ENCODE results near the gene SNRPD3.
"Not testable (repeated sequence)": the region's sequence is repeated elsewhere in the genome, so short reads cannot be mapped to it uniquely, and the experiment has no call there.

Gene SNRPD3

DNA sequence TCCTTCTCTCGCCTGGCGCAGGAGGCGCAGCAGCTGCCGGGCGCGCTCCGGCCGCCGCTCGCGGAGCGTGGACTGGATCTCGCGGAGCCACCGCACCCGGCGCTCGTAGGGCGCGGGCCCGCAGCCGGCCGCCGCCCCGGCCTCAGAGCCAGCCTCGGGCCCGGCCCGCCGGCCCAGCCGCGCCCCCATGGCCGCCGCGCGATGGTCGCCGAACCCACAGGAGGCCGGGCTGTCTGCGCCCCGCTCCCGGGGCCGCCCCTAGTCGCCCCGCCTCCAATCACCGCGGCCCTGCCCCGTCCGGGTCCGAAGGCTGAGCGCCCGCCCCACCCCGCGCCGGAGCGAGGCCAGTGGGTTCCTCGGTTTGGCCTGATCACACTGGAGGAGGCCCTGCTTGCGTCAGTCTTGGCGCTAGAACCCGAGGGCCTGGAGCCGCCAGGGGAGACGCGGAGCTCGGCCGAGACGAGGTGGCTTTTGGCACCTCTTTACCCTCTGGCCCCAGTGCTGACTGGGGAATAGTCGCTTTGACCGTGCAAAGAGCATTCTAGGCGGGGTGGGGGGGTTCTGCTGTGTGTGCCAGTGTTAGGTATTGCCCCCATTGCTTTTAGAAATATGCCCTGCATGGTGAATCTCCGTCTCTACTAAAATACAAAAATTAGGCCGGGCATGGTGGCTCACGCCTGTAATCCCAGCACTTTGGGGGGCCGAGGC, 37.2 kb downstream of the SNRPD3 start, which contains the start of gene LRRC75B:
TSS of gene LRRC75B (minus strand) at position 223 of the 708 bp plus-strand sequence. CDS start at position 189, 34 bp downstream.
- DNase-seq = peak; percentile 87

DNA sequence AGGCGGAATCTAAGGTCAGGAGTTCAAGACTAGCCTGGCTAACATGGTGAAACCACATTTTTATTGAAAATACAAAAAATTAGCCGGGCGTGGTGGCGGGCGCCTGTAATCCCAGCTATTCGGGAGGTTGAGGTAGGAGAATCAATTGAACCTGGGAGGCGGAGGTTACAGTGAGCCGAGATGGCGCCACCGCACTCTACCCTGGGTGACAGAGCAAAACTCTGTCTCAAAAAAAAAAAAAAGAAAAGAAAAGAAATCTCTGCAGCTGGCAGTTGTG, 37.7 kb downstream of the SNRPD3 start:
- not testable (repeated sequence) for DNase-seq

DNA sequence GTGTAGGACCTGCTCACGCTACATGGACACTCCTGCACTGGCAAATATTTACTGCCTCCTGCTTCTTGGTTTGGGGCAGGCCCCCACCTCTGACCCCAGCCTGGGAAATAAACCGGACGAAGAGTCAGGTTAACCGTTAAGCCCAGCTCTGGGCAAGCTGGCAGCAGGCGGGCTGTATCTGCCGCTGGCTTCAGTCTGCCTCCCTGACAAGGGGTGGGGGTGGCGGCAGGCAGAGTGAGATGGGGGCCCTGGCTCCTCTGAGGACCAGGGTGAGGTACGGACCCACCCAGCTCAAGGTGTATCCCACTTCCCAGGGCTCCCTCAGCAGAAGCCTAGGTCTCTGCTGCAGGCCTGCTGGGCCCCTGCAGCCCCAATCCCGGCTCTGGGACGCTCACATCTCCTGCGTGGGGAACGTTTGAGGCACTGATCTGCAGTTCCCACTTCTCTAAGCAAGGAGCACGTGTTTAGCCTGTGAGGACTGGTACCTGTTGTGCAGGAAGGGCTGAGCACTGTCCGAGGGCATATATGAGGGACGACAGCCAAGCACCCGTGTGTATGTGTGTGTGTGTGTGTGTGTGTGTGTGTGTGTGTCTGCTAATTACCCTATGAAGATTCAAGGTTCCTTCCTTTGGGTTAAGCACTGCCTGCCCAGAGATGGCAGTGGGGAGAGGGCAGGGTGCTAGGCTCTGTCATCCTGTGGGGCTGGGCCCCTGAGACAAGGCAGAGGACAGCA, 38.2 kb downstream of the SNRPD3 start:
- DNase-seq = no peak

DNA sequence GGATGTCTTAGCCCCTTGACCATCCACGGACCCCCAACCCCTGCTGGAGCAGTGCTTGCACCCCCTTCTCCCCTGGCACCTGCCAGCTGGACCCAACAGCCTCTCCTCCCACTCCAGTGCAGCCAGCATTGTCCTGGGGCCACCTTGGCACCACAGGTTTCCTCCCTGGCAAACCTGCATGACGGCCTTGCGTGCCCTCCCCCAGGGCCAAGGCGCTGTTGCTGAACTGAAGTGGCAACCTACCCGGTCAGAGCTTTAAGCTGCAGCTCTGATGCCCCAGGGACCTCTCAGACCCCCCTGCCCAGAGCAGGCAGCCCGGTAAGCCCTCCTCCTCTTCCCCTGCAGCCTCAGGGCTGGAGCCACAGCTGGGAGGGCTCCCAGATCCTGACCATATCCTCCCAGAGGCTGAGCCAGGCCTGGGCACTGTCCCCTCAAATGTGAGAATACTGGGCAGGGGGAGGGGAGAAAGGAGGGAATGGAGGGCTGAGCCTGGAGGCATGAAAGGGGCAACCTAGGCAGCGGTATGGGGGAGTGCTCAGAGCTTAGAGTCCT, 38.8 kb downstream of the SNRPD3 start:
- no peak for DNase-seq

DNA sequence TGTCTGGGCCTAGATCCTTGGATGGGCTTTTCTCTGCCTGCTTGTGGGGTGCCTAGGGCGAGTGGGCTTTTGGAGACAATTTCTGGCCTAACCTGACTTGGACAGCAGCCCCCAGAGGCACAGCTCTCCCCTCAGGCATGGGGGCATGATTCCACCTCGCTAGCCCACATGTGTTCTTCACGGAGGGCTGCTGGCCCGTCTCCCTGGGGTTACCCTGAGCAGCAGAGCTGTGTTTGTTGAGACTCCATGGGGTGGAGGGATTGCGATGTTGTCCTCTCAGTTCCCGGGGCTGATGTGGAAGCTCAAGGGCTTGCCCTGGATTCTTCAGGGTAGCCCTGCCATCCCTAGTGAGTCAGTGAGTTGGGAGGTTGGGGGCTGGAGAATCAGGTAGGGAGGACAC, 39.4 kb downstream of the SNRPD3 start:
- DNase-seq = no peak

DNA sequence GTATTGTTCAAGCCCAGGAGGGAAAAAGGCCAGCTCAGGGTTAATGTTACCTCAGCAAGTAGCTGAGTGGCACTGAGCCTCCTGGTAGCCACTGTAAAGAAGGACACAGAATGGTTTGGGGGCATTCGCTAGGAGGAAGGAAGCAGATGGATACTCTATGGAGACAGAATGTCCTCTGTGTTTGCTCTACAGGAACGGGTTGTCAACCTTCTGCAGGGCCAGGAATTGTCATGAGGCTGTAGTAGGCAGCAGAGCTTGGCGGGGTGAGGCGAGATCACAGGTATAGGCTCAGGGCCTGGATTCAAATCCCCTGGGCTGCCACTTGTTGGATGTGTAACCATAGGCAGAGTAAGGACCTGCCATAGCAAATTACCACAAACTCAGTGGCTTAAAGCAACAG, 40.1 kb downstream of the SNRPD3 start:
- DNase-seq = no peak

DNA sequence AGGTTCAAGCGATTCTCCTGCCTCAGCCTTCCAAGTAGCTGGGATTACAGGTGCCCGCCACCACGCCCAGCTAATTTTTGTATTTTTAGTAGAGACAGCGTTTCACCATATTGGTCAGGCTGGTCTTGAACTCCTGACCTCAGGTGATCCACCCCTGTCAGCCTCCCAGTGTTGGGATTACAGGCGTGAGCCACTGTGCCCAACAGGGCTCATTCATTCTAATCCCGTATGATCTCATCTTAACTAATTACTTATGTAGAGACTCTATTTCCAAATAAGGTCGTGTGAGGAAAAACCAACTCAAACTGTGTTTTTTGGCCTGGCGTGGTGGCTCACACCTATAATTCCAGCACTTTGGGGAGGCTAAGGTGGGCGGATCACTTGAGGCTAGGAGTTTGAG, 41.3 kb downstream of the SNRPD3 start:
- DNase-seq = not testable (repeated sequence)

DNA sequence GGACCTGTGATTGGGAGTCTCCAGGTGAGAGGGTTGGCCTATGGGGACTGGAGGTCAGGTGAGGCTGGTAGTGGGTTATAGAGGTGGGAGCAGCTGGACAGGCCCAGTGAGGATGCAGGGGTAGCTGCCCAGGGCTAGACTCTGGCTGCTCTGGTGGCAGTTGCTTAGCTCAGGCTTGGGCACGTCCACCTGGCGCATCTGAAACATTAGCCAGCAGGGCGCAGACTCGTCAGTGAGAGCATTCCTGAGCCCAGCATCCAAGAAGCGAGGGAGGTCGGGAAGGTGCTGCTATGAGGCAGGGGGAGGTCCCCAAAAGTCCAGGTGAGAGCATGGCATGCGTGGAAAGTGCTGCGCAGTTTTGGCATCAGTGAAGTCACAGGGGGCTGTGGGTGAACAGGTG, 43.7 kb downstream of the SNRPD3 start:
- no peak for DNase-seq

DNA sequence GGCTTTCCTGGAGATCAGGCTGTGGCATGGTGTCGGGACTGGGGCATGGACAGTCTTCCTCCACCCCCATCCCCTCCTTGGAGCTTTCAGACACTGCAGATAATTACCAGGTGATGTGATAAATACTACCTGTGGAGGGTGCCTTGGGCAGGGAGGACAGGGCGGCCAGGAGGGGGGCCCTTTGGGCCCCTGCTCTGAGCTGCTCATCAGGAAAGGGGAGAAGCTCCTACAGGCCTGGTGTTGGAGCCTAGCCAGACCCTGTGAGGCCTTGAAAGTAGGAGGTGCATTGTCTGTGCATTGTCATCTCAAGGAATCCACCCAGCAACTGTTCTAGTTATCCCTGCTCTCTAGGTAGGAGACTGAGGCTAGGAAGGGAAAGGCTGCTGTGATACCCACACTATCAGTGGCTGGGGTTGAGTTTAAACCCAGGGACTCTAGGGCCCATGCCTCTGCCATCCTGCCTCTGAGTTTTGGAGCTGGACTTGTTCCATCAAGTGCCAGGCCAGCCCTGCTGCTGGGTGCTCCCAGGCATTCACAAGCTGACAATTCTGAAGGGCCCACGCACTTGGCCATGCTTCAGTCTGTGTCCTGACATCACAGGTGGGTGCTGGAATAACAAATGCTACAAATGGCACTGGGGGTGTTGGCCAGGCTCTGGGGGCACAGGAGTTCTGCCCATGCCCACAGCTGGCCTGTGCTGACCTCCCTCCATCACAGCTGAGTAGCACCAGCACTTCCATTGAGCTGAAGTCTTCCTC, 44.3 kb downstream of the SNRPD3 start:
- DNase-seq = peak; percentile 20

DNA sequence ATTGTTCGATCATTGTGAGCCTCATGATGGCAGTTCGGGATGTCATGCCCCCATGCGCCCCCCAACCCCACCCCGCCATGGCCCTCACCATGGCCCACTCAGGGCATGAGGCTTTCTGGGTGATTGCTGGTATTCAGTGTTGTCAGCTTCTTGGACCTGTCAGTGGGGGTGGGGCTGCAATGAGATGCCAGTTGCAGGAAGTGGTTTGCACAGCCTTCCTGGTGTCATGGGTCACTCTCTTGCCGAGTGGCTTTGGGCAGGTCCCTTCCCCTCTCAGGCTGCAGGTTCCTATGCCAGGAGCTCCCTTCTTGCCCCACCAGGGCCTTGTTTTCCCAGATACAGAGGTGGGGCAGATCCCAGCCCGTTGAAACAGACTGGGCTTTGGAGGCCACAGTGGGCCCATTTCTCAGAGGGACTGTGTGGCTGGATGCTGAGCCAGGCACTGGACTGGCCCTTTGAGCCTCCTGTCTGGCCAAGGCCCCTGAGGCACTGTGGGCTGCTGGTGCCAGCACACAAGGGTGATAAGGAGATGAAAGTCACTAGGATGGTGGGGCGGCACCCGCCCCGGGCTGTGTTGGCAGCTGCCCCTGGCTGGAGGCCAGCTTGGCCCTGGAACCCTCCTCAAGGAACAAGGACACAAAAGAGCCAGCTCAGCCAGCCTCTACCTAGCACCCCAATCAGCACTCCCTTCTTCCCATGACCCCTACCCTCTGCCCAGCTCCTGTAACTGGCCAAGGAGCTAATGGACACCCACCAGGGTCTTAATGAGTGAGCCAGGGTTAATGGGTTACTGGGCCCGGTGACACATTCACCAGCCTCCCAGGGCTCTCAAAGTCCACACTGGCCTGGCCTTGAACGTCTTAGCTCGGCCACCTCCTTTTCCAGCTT, 45.7 kb downstream of the SNRPD3 start:
- DNase-seq = no peak

DNA sequence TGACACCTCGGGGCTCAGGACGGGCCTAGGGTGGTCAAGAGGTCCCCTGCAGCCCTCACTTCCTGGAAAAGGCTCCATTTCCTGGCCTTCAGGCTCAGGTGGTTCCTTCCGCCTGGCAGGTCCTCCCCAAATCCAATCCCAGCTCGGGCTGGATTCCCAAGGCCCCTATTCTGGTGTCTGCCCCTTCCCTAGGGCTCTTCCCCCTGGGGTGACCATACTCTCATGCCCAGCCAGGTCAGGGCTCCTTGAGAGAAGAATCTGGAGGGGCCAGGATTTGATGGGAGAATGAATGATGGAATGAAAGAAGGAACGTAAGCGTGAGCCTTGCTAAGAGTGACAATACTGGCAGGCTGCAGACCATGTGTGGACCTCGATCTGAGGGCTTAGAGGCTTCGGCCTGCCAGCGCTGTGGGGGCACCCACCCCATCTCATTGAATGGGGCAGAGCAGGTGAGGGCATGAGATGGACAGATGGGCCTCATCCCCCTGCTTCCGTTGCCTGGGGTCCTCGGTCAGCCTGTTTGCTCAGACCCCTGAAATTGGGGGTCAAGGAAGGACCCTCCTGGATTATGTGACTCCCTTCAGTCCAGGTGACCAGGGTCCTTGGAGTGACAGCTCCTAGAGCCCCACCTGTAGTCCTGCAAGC, 46.4 kb downstream of the SNRPD3 start:
- DNase-seq = not testable (repeated sequence)

DNA sequence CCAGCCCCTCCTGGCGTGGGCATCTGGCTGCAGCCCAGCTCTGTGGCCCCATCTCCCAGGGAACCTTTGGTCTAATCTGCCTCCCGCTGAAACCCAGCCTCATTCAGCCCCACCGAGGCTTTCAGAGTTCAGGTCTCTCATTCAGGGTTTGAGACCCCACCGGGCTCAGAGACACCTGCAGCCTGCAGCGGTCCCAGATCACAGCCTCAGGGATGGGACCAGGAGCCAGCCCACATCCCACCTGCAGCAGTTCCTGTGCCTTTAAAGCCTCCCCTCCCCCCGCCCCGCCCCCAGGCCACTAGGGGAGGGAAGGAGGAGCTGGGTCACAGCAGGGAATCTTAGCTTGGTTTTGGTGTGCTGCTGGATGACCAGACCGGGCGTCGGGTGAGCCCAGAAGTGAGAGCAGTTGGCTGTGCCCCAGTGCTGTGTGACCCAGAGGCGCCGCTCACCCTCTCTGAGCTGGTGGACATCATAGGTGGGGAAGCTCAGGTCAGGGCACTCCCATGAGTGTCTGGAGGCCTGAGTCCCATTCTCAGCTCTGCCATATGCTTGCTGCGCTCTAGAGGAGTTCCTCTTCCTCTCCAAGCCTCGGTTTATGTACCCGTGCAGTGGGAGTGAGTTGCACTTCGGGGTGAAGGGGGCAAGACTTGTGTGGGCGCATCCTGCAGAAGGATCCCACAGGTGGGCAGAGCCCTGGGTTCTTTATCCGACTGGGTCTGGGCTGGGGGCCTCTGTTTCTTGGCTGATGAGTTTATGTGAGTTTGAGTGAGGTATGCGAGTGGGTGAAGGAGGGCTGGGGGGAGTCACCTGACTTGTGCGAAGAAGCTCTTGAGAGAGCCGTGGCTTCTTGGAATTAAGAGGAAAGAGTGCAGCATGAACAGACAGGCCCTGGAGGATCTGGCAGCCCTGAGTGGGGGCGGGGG, 47.3 kb downstream of the SNRPD3 start, which contains the start of gene GGT1:
TSS of gene GGT1 (plus strand) at position 347 of the 923 bp plus-strand sequence. CDS start 7,889 bp downstream, outside the sequence.
- not testable (repeated sequence) for DNase-seq

DNA sequence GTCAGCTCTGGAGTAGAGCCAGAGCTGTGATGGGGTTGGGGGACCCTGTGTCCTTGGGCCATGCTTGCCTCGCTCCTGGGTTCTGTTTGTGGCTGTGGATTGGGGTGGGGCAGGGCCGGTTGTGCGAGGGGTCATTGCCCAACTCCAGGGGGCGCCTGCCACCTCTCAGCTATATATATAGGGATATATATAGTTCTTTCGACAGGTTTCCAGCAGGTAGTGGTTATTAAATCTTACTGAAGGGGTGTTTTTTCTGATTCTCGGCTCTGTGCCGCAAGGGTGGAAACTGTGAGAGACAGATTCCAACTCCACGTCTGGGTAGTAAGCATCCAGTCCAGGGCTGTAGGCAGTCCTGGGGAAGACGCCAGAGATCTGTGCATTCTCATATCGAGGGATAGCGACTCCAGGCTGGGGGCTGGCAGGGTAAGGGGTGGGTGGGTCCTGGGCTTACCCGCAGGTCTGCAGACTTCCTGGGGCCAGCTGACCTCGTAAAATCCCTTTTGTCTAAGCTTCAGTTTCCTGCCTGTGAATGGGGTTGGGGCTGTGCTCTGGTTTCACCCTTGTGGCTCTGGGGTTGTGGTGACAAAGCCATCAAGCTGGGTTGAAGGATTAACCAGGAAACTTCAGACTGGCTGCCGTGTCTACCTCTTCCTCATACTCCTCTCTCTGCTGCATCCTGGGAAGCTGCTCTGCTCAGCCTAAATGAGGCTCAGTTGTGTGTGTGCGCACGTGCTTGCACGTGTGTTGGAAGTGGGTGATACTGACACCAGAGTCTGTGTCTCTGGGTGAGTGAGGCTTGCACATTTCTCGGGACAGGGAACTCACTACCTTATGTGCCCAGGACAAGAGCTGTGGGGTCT, 48.2 kb downstream of the SNRPD3 start:
- DNase-seq = not testable (repeated sequence)

DNA sequence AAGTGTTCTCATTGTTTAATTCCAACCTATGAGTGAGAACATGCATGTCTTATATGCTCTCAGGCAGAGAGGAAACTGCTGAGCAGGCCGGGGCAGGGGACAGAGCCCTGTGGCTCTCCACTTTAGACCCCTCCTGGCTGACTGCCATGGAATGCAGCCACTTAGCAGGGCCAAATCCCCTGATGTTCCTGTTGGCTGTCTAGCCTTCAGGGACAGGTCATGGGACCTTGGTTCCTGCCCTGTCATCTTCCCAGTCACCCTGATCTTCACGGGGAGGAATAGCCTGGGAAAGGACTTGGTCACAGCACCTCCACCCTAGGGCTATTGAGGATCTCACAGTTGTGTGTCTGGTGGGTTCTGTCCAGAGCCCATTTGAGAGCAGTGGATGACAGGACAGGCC, 50.5 kb downstream of the SNRPD3 start:
- not testable (repeated sequence) for DNase-seq

DNA sequence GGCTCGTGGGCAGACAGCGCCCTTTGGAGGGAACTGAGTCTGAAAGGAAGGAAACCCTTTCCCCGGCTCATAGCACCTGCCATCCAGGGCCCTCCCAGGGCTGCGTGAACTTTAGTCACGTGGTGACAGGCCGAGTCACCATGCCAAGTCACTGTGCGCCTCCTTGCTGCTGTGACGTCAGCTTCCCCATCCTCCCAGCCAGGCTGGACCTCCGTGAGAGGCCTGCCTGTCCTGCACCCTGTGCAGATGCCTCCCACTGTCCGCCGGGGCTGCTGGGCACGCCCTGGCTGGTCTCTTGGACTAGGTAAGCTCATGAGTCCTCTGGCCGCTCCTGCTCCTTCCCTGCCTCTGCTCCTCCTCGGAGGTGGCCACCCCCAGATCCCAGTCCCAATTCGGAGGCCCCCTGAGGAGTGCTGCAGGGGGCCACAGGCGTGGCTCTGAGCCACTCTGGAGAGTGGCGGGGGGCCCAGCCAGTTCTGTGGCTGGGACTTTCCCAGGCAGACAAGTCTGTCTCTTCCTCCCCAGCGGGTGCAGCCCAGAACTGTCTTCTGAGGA, 51.7 kb downstream of the SNRPD3 start:
- peak; percentile 12 for DNase-seq

DNA sequence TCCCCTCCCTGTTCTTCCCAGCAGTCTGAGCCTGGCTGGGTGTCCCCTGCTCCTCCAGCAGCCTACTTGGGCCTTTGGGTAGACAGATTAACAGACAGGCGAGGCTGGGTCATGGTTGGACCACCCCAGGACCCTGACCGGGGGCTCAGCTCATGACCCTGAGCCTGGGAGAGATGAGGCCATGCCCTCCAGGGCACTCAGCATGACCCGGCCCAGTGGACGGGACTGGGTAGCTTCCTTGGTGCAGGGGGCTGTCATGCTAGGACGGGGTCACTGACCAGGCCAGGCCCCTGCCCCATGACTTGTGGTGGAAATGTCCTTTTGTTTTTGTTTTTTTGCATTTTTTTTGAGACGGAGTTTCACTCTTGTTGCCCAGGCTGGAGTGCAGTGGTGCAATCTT, 52.5 kb downstream of the SNRPD3 start:
- not testable (repeated sequence) for DNase-seq

DNA sequence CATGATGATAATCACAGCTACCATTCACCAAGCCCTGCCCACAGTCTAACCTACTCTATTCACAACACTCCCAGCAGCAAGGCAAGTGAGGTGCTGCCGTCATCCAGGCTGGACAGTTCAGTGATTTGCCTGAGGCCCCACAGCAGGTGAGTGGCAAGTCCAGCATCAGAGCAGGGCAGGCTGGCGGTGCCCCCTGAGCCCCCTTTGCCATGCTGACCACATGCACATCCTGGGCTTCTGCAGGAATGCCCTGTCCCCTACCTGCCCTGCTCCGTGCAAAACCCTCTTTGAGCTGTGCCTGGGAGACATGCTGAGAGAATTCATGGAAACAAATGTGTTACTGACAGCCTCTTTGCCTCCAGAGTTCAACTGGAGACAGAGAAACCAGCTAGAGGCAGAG, 54.1 kb downstream of the SNRPD3 start:
- not testable (repeated sequence) for DNase-seq

DNA sequence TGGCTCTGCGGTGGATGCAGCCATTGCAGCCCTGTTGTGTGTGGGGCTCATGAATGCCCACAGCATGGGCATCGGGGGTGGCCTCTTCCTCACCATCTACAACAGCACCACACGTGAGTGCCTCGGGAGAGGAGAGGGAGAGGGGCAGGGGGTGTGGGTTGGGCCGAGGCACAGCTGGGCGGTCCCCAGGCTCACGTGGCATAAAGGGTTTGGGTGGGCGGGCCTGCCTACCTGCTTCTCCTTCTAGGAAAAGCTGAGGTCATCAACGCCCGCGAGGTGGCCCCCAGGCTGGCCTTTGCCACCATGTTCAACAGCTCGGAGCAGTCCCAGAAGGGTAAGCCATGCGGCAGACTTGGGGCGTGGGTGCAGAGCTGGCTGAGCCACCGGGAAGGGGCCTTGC, 59.0 kb downstream of the SNRPD3 start:
- not testable (repeated sequence) for DNase-seq

DNA sequence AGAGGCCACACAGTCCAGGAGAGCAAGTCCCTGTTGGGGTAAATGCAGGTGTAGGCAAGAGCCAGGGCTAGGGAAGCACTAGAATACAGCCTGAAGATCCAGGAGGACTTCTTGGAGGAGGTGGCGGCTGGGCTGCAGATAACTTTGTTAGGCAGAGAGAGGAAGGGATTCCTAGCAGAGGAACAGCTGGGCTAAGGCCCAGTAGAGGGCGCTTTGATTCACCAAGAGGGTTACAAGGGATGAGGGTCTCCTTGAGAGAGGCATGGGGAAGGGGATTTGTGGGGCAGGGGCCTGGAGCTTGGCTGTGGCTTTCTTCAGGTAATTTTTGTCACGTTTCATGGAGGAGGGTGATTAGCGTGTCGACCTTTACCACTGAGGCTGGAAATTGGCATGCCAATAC, 65.4 kb downstream of the SNRPD3 start:
- DNase-seq = not testable (repeated sequence)
